NOMO-1 treated with dmso at 0.1 percent for 144 hours (cell line): ENCODE results near the gene RNASE7.

Source experiments
- DNase-seq: peaks from one replicate; lab custom pipeline; 2025; ENCODE audit not compliant: unreplicated experiment; lab: John Stamatoyannopoulos, UW

The RNASE7 gene

DNA sequence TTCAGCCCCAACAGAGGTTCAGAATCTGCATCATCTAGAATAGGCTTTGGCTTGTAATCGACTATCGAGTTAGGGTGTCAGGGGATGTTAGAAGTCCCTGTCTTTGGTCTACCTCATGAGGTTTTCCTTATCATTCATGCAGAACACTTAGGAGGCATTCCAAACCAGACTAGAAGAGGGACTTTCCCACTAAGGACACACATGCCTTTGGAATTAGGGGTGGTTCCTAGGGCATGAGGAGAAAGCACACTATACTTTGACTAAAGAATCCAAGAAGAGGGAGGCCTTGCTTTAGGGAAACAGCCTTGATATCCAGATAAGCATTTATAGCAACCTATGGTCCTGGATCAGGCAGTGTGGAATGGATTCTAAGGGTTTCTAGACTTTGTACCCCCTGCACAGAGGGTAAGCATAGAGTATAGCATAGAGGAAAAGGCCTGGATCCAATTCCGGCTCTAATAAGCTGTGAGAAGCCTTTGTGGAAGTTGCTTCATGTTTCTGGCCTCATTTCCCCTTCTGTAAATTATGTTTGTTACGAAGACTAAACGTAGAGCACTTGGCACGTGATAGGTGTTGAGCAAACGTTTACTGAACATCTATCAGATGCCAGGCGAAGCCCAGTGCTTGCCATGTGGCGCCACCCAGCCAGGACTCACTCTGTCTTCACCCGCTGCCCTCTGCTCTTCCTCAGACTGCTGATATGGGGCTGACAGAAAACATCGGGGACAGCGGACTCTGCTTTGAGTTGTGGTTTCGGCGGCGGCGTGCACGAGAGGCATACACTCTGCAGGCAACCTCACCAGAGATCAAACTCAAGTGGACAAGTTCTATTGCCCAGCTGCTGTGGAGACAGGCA, 43.1 kb downstream of the RNASE7 start:
- DNase-seq: peak; percentile 69

DNA sequence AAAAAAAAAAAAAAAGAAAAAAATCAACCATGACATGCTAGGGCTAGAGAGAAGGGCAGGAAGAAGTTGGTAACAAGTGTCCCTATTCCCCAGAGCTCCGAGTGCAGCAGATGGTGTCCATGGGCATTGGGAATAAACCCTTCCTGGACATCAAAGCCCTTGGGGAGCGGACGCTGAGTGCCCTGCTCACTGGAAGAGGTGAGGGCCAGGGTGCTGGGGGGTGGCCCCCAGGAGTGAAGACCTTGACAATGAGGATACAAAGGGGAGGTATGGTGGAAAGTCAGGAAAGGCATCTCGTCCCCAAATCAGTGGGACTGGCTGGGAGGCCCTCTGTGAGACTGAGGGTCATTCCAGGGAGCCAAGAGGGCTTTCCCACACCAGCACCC, 44.7 kb downstream of the RNASE7 start:
- DNase-seq: no peak

DNA sequence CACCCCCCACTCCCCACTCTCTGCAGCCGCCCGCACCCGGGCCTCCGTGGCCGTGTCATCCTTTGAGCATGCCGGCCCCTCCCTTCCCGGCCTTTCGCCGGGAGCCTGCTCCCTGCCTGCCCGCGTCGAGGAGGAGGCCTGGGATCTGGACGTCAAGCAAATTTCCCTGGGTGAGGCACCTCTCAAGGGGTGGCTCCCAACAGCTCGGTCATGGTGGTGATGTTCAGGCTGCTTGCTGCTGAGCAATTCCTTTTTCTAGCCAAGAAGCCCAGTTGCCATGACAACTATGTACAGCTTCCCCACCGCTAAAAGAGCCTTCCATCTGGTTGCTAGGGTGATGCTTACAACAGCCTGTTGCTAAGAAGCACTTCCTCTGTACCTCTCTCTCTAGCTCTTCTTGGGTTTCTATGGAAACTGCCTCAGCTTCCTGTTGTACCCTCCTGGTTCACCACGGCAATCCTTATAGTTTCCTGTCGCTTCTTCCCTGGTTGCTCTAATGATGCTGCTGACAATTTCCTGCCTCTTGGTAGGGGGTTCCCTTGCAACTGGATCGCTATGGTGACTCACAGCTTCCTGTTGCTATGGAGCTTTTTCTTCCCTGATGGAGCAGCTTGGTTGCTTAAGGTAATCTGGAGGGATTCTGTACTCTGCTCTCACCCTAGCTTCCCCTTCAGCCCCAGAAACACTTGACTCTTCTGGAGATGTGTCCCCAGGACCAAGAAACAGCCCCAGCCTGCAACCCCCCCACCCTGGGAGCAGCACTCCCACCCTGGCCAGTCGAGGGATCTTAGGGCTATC, 45.3 kb downstream of the RNASE7 start:
- peak; percentile 78 for DNase-seq

DNA sequence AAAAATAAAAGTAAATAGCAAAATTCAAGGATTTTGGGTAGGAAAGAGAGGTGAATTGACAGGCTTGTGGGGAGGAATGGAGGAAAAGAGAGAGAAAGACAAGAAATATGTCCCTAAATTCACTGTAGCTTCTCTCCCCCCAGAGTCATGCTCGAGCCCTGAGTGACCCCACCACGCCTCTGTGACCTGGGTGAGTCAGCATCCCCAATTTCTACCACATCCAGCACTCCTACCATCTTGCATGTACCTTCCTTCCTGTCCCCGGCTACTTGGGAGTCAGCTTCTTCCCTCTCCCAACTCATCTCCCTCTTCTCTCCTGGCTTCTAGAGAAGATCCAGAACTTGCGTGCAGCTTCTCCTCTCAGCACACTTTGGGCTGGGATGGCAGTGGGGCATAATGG, 46.5 kb downstream of the RNASE7 start:
- DNase-seq: no peak

DNA sequence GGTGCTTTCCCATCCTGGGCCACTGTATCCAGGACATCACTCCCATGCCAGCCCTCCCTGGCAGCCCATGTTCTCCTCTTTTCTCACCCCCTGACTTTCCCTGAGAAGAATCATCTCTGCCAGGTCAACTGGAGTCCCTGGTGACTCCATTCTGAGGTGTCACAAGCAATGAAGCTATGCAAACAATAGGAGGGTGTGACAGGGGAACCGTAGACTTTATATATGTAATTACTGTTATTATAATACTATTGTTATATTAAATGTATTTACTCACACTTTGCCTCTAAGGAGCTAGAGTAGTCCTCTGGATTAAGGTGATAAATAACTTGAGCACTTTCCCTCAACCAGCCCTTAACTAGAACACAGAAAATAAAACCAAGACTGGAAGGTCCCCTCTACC, 47.1 kb downstream of the RNASE7 start:
- DNase-seq: no peak

DNA sequence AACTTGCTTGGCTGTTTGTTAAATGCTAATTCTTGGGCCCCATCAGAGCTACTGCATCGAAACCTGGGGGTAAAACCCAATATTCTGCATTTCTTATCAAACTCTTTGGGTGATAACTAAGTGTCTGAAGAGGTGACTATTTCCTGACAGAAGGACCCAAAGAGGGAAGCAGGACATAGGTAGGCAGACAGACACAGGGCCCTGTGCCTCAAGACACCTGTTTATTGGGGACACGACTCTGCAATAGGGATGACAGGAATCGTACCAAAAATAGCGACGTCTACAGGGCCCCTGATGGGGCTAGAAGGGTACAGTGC, 47.7 kb downstream of the RNASE7 start:
- DNase-seq: no peak

DNA sequence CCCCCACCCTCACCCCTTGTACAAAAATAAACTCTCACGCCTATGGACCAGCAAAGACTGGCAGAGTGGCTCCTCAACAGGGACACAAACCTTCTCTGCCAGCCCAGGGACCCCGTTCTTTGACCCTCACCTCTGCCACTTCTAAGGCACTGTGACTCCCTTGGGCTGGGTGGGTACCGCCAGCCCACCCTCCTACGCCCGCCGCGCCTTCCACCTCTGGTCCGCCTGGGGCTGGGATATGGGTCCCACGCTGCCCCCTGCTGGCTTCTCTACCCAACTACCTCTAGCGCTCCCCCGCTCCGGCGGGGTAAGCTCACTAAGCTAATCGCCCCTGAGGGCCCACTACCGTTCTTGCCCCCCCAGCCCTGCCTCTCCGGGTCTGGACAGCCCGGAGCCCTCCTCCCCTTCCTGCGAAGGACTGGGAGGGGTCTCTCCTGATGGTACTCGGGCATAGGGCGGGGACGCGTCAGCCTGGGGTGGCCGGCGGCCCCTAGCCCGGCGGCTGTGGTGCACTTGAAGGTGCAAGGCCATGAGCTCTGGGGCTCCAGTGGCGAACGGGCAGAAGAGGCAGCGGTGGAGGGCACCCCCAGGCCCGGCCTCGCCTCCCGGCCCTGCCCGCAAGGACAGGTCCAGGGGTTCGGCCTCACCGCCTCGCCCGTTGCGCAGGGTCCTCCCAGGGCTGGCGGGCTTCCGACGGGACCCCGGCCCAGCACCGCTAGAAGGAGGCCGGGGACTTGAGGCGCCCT, 48.2 kb downstream of the RNASE7 start:
- DNase-seq: no peak

DNA sequence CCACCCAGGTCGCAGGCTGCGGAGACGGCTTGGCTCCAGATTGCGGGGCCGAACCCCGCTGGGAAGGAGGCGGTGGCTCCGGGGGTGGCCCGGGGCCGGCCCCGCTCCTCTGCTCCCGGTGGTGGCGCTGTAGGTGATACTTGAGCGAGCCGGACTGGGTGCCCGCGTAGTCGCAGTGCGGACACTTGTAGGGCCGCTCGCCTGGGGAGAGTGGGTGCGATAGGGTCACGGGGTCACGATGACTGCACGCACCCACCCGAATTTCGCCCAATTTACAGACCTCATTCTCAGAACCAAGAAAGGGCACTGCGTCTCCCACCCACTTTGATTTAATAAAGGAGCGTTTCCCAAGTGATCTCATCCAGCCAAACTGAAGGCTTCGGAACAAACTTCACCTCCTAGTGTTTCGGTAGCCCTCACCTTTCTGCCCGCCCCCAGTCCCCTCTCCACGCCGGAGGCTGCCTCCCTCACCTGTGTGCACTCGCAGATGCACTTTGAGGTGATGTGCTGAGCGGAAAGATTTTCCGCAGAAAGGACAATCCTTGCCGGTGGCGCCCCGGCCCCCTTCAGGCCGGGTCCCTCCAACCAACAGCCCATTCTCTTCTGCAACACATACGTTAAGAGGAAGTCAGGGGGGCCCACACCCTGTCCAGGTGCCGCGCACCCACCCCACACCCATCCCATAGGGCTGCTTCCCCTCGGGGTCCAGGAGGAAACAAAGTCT, 48.9 kb downstream of the RNASE7 start:
- DNase-seq: no peak

DNA sequence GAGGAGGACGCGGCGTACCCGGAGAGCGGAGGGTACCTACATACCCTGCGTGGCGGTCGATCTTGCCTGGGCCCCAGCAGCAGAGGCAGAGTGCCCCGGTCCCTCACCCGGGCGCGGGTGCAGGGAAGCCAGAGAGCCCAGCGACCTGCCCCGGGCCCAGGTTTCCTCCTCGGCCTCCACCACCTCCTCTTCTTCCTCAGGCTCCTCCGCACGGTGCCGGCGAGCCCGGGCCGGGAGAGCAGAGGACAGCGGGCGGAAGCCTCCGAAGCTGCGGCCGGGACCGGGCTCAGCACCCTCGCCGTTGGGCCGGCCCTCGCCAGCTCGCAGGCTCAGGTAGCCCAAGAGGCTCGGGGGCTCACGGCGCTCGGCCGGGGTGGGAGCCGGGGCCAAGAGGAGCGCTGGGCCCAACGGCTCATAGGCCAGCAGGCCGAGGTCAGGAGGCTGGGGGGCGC, 49.7 kb downstream of the RNASE7 start:
- no peak for DNase-seq

DNA sequence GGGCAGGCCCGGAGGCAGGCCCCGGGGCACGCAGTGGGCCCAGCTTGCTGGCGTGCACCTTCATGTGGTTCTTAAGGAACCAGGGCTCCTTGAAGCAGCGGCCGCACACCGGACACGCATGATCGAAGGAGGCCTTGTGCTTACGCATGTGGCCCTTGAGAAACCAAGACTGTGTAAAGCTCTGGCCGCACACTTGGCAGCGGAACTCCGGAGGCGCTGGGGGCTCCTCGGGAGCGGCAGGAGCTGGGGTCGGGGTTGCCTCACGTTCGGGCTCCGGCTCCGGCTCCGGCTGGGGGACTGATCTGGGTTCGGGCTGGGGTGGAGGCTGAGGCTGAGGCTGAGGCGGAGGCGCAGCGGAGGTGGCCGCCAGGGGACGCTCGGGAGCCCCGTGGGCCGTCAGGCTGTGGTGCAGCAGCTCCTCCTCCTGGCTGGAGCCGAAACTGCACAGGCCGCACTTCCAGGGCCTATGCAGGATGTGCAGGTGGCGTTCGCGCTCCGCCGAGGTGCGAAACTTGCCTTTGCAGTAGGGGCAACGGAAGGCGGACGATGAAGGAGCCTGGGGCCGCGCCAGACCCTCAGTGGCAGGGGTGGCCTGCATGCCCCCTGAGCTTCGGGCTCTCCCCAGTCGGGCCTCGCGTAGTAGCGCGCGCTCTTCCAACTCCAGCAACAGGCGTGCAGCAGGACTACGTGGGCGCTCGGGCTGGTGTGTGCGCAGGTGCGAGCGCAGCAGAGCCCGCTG, 50.3 kb downstream of the RNASE7 start:
- DNase-seq: peak; percentile 30

DNA sequence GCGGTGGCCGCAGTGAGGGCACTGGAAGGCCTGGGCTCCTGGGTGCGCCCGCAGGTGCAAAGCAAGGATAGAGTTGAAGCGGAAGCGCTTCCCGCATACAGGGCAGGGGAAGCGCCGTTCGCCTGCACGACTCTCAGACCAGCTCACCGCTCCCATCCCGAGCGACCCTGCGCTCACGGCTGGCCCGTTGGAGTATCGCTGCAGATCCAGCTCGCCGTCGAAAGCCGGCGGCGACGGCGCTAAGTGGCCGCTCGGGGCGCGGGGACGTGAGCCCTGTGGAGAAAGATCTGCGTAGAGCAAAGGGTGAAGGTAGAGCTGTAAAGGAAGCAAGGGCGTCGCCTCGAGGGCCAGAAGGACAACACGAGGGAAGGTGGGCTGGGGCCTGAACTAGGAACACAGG, 50.9 kb downstream of the RNASE7 start:
- DNase-seq: no peak
